Liver (tissue), 9 donors: ENCODE data around the gene HORMAD2. TPM values are rescaled to one million over a fixed set of nuclear protein-coding genes. Genes with fewer than 3 reads are reported as not detected.

ENCODE experiments used
- DNase-seq: peaks from one replicate; pipeline ENCODE4 v3.0.0-alpha.2; 2017; ENCODE audit warnings: low spot score
- H3K27ac ChIP-seq, 2 donors: one replicate each; pipeline ENCODE4 v1.7.0; 2013; ENCODE audit warnings: inconsistent platforms in 2 of 2, low read length in 2 of 2, control low read depth in 1 of 2, low read depth in 1 of 2, mild to moderate bottlenecking in 1 of 2
- H3K27me3 ChIP-seq, 4 donors: one replicate each; pipeline versions ENCODE4 v1.6.1 to v1.7.0; 2013; ENCODE audit warnings: low read length in 3 of 4, inconsistent platforms in 1 of 4, mild to moderate bottlenecking in 1 of 4, moderate library complexity in 1 of 4; ENCODE audit not compliant: control insufficient read depth in 4 of 4, insufficient read depth in 4 of 4
- H3K36me3 ChIP-seq, 4 donors: one replicate each; pipeline versions ENCODE4 v1.6.1 to v1.7.0; 2013; ENCODE audit warnings: low read length in 3 of 4, mild to moderate bottlenecking in 3 of 4, low read depth in 1 of 4, moderate library complexity in 1 of 4; ENCODE audit not compliant: control insufficient read depth in 4 of 4, insufficient read depth in 3 of 4
- H3K4me1 ChIP-seq, 4 donors: one replicate each; pipeline versions ENCODE4 v1.6.1 to v1.7.0; 2013; ENCODE audit warnings: low read length in 3 of 4, mild to moderate bottlenecking in 3 of 4, moderate library complexity in 1 of 4; ENCODE audit not compliant: control insufficient read depth in 4 of 4, insufficient read depth in 4 of 4
- H3K4me3 ChIP-seq, 3 donors: one replicate each; pipeline versions ENCODE4 v1.6.1 to v1.7.0; 2013; ENCODE audit warnings: low read length in 3 of 3, control low read depth in 1 of 3, low read depth in 1 of 3, mild to moderate bottlenecking in 1 of 3
- H3K9ac ChIP-seq, 2 donors: one replicate each; pipeline ENCODE4 v1.7.0; 2013; ENCODE audit warnings: low read length in 2 of 2, mild to moderate bottlenecking in 2 of 2, moderate library complexity in 2 of 2, control low read depth in 1 of 2, low read depth in 1 of 2
- H3K9me3 ChIP-seq, 4 donors: one replicate each; pipeline versions ENCODE4 v1.6.1 to v1.7.0; 2013; ENCODE audit warnings: low read length in 3 of 4; ENCODE audit not compliant: control insufficient read depth in 4 of 4
- CTCF ChIP-seq: fragments of 150-350 bp; IDR thresholded peaks from 2 replicates; pipeline ENCODE4 v1.5.1; 2017; ENCODE audit warnings: improper control_type of control experiment, low read depth, low read length; ENCODE audit not compliant: missing input control
- EGR1 ChIP-seq, 2 donors: IDR thresholded peaks; 2 replicates each; pipeline ENCODE4 v1.6.1; 2016 to 2018; ENCODE audit warnings: antibody characterized with exemption in 2 of 2, low read depth in 2 of 2
- FOXA1 ChIP-seq: IDR thresholded peaks from 2 replicates; pipeline ENCODE4 v1.6.1; 2016; ENCODE audit warnings: antibody characterized with exemption
- FOXA2 ChIP-seq: IDR thresholded peaks from 2 replicates; pipeline ENCODE4 v1.6.1; 2016; ENCODE audit warnings: antibody characterized with exemption
- GABPA ChIP-seq, 2 donors: IDR thresholded peaks in 1 of 2; conservative IDR thresholded peaks in 1 of 2; 2 replicates each; pipeline ENCODE4 v1.6.1; 2016; ENCODE audit warnings: antibody characterized with exemption in 2 of 2, mild to moderate bottlenecking in 1 of 2, moderate library complexity in 1 of 2
- HNF4A ChIP-seq, 2 donors: conservative IDR thresholded peaks; 2 replicates each; pipeline ENCODE4 v1.6.1; 2016; ENCODE audit warnings: antibody characterized with exemption in 2 of 2, mild to moderate bottlenecking in 2 of 2
- HNF4G ChIP-seq: IDR thresholded peaks from 2 replicates; pipeline ENCODE4 v1.6.1; 2016; ENCODE audit warnings: antibody characterized with exemption
- JUND ChIP-seq, 2 donors: IDR thresholded peaks; 2 replicates each; pipeline ENCODE4 v1.6.1; 2016; ENCODE audit warnings: antibody characterized with exemption in 2 of 2
- MAX ChIP-seq: IDR thresholded peaks from 2 replicates; pipeline ENCODE4 v1.6.1; 2016; ENCODE audit warnings: antibody characterized with exemption
- NR2F2 ChIP-seq: IDR thresholded peaks from 2 replicates; pipeline ENCODE4 v1.6.1; 2016; ENCODE audit warnings: antibody characterized with exemption
- RAD21 ChIP-seq, 2 donors: IDR thresholded peaks; 2 replicates each; pipeline ENCODE4 v1.6.1; 2016; ENCODE audit warnings: antibody characterized with exemption in 2 of 2, mild to moderate bottlenecking in 2 of 2
- REST ChIP-seq: IDR thresholded peaks from 2 replicates; pipeline ENCODE4 v1.6.1; 2016; ENCODE audit warnings: antibody characterized with exemption, mild to moderate bottlenecking
- RXRA ChIP-seq, 2 donors: IDR thresholded peaks; 2 replicates each; pipeline ENCODE4 v1.6.1; 2017 to 2018; ENCODE audit warnings: antibody characterized with exemption in 2 of 2, mild to moderate bottlenecking in 1 of 2
- SP1 ChIP-seq: IDR thresholded peaks from 2 replicates; pipeline ENCODE4 v1.6.1; 2018; ENCODE audit warnings: antibody characterized with exemption, mild to moderate bottlenecking
- TAF1 ChIP-seq: conservative IDR thresholded peaks from 2 replicates; pipeline ENCODE4 v1.6.1; 2016; ENCODE audit warnings: antibody characterized with exemption, mild to moderate bottlenecking
- YY1 ChIP-seq: IDR thresholded peaks from 2 replicates; pipeline ENCODE4 v1.6.1; 2016; ENCODE audit warnings: antibody characterized with exemption, mild to moderate bottlenecking
- ZBTB33 ChIP-seq: IDR thresholded peaks from 2 replicates; pipeline ENCODE4 v1.6.1; 2016; ENCODE audit warnings: antibody characterized with exemption
- WGBS: extraction: QIAGEN DNeasy Blood & Tissue Kit; methylation state at CpG from one replicate; pipeline ENCODE4 v1.1.7; 2013; 5-methylcytosine and 5-hydroxymethylcytosine counted together
- polyA plus RNA-seq, 2 donors: library from polyadenylated mRNA; stranded (reverse) in 1 of 2; unstranded in 1 of 2; fragments of 200-250 nt in 1 of 2; fragments of >200 nt in 1 of 2; fragmentation: Nextera tagmentation in 1 of 2; extraction: Ambion mirVana in 1 of 2; gene quantifications; one replicate each; pipeline versions ENCODE4 v1.2.1 to v1.2.3, GENCODE V29; 2013 to 2015
- total RNA-seq, 2 donors: library from RNA; depleted of rRNA; stranded (reverse); fragments of >200 nt; gene quantifications; one replicate each; pipeline ENCODE4 v1.2.3, GENCODE V29; 2014
- TF ChIP-seq, protein P1 (sequence below): IDR thresholded peaks from 2 replicates; pipeline ENCODE4 v1.6.1; 2016; ENCODE audit warnings: antibody characterized with exemption
- donor health status: healthy.
- donor health status: healthy.
- donor health status: healthy.
- donor health status: healthy.
- donor health status: healthy.

HORMAD2 gene
- total and polyA plus RNA-seq, 4 donors = 0.44 to 2.8 (median 0.47) TPM; not detected in 1

GRCh38 chr22:30186510-30186909 is 106.2 kb downstream of the HORMAD2 start:
- Histone ChIP-seq H3K27ac (no peak overlapping the region), H3K27me3 (no peaks in the 10 kb centered on the region), H3K4me3 (no peak overlapping the region), H3K36me3 (no peaks in the 10 kb centered on the region), H3K9ac (no peak overlapping the region), H3K4me1 (no peaks in the 10 kb centered on the region), H3K9me3 (no peaks in the 10 kb centered on the region)
- DNase-seq = no peak
- WGBS = 82% methylated on average over 5 of the region's 5 CpGs
- no peak for TF ChIP-seq RAD21 (IDR thresholded peaks at IDR 0.05)
- TF ChIP-seq RXRA (IDR thresholded peaks at IDR 0.05) = no peak
- TF ChIP-seq MAX = no peak
- TF ChIP-seq HNF4G = no peak
- no peak for TF ChIP-seq SP1
- no peak for TF ChIP-seq NR2F2
- TF ChIP-seq TAF1 = no peak
- TF ChIP-seq FOXA2 = no peak
- TF ChIP-seq JUND (IDR thresholded peaks at IDR 0.05) = no peak
- no peak for TF ChIP-seq HNF4A (conservative IDR thresholded peaks at IDR 0.05)
- TF ChIP-seq FOXA1 = no peak

GRCh38 chr22:30187094-30187493 is 106.8 kb downstream of the HORMAD2 start:
- TF ChIP-seq YY1 (no peak), NR2F2 (no peak), MAX (no peak), TAF1 (no peak), JUND (IDR thresholded peaks at IDR 0.05) (no peak), FOXA1 (no peak), EGR1 (IDR thresholded peaks at IDR 0.05; ENCODE audit: low read depth in 2 of 2) (no peak), REST (no peak), CTCF (no peak), RXRA (IDR thresholded peaks at IDR 0.05) (no peak), SP1 (no peak), GABPA (IDR thresholded peaks at IDR 0.05 in 1 of 2, conservative IDR thresholded peaks at IDR 0.05 in 1 of 2) (no peak), ZBTB33 (no peak)
- TF ChIP-seq, protein P1, sequence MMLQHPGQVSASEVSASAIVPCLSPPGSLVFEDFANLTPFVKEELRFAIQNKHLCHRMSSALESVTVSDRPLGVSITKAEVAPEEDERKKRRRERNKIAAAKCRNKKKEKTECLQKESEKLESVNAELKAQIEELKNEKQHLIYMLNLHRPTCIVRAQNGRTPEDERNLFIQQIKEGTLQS = no peak
- Histone ChIP-seq H3K27ac (no peak overlapping the region), H3K4me1 (no peaks in the 10 kb centered on the region), H3K36me3 (no peaks in the 10 kb centered on the region), H3K9ac (no peak overlapping the region), H3K27me3 (no peaks in the 10 kb centered on the region), H3K4me3 (no peak overlapping the region), H3K9me3 (no peaks in the 10 kb centered on the region)
- no peak for DNase-seq
